Vagina (tissue), 2 donors: Measurements from ENCODE around the gene MPIG6B. TPM values are rescaled to one million over a fixed set of nuclear protein-coding genes. Genes with fewer than 3 reads are reported as not detected.

Source experiments
- DNase-seq, 2 donors: peaks; one replicate each; pipeline ENCODE4 v3.0.0-alpha.2; 2017; ENCODE audit errors: extremely low spot score in 2 of 2
- H3K27ac ChIP-seq: fragments of 200-600 bp; sonication (generic); one replicate; pipeline ENCODE4 v1.5.1; 2019
- H3K27me3 ChIP-seq: fragments of 200-600 bp; sonication (generic); one replicate; pipeline ENCODE4 v1.5.1; 2019
- H3K36me3 ChIP-seq, 2 donors: fragments of 200-600 bp; sonication (generic); one replicate each; pipeline ENCODE4 v1.5.1; 2017 to 2019
- H3K4me1 ChIP-seq: fragments of 200-600 bp; sonication (generic); one replicate; pipeline ENCODE4 v1.5.1; 2019
- H3K4me3 ChIP-seq, 2 donors: fragments of 200-600 bp; sonication (generic); 1 replicate in 1 of 2; 2 replicates in 1 of 2; pipeline ENCODE4 v1.5.1; 2016 to 2019
- H3K9me3 ChIP-seq: fragments of 200-600 bp; sonication (generic); one replicate; pipeline ENCODE4 v1.5.1; 2019
- CTCF ChIP-seq, 3 experiments: fragments of 450-650 bp in 2 of 3; fragments of 200-600 bp in 1 of 3; sonication (generic) in 1 of 3; IDR thresholded peaks; one replicate each; pipeline ENCODE4 v1.5.1; 2017 to 2019; ENCODE audit warnings: antibody characterized with exemption in 3 of 3, mild to moderate bottlenecking in 2 of 3, moderate library complexity in 2 of 3
- POLR2A ChIP-seq, 2 donors: fragments of 450-650 bp; IDR thresholded peaks; one replicate each; pipeline ENCODE4 v1.6.1; 2017; ENCODE audit warnings: antibody characterized with exemption in 2 of 2, mild to moderate bottlenecking in 2 of 2, moderate library complexity in 2 of 2
- POLR2AphosphoS5 ChIP-seq, 2 donors: sonication (generic); formaldehyde crosslinking; IDR thresholded peaks; one replicate each; pipeline ENCODE4 v1.9.0; 2017; ENCODE audit warnings: antibody characterized with exemption in 2 of 2, mild to moderate bottlenecking in 2 of 2, low read depth in 1 of 2; ENCODE audit not compliant: insufficient read depth in 1 of 2
- intact Hi-C: fragments of 100-400 bp; cut with DNase I; formaldehyde crosslinking; loops from one replicate; pipeline ENCODE4 v1.15.1; 2023
- microRNA-seq: library from miRNA; unstranded; fragments of <30 nt; microRNA quantifications from one replicate; pipeline ENCODE4, GENCODE V29; 2017; ENCODE audit warnings: borderline number of aligned reads, borderline replicate concordance
- small RNA-seq: library from RNA; depleted of rRNA; stranded (forward); fragments of <200 nt; gene quantifications from one replicate; pipeline ENCODE3, GENCODE V24; 2016
- total RNA-seq: library from RNA; depleted of rRNA; stranded (reverse); fragments of >200 nt; gene quantifications from one replicate; pipeline ENCODE4 v1.2.3, GENCODE V29; 2016

The MPIG6B gene
- total RNA-seq, 1 donor from 2014 or later: not detected

DNA sequence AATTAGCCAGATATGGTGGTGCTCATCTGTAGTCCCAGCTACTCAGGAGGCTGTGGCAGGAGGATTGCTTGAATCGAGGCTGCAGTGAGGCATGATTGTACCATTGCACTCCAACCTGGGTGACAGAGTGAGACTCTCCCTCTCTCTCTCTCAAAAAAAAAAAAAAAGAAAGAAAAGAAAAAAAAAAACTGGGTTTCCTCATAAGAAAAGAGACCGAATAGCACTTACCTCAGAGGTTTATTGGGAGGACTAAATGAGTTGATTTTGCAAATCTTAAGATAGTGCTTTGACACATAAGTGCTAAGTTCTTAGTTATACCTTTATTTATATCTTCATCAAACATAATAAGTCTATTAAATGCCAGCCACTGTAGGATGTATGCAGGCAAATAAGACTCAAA lies 47.7 kb downstream of the MPIG6B start:
- TF ChIP-seq CTCF (IDR thresholded peaks at IDR 0.05): no peak
- TF ChIP-seq POLR2A (IDR thresholded peaks at IDR 0.05): no peak
- TF ChIP-seq POLR2AphosphoS5 (IDR thresholded peaks at IDR 0.05; ENCODE audit: insufficient read depth in 1 of 2, low read depth in 1 of 2): no peak
- H3K27me3 ChIP-seq: no peaks in the 10 kb centered on the region
- no peaks in the 10 kb centered on the region for H3K36me3 ChIP-seq
- no peak overlapping the region for H3K4me3 ChIP-seq
- no peak for DNase-seq
- no peak overlapping the region for H3K27ac ChIP-seq
- H3K4me1 ChIP-seq: no peaks in the 10 kb centered on the region
- intact Hi-C loops: no loop called here
- no peaks in the 10 kb centered on the region for H3K9me3 ChIP-seq

DNA sequence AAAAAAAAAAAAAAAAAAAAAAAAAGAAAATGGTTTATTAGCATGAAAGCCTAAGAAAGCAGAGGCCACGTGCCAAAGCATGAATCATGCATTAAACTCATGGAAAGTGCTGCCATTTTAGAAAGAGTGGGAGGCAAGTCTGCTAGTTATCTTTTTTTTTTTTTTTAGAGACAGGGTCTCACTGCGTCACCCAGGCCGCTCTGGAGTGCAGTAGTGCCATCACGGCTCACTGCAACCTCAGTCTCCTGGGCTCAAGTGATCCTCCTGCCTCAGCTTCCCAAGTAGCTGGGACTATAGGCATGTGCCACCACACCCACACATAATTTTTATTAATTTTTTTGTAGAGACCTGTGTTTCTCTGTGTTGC lies 48.8 kb downstream of the MPIG6B start:
- no peak for DNase-seq
- H3K36me3 ChIP-seq: no peaks in the 10 kb centered on the region
- intact Hi-C loops: no loop called here

DNA sequence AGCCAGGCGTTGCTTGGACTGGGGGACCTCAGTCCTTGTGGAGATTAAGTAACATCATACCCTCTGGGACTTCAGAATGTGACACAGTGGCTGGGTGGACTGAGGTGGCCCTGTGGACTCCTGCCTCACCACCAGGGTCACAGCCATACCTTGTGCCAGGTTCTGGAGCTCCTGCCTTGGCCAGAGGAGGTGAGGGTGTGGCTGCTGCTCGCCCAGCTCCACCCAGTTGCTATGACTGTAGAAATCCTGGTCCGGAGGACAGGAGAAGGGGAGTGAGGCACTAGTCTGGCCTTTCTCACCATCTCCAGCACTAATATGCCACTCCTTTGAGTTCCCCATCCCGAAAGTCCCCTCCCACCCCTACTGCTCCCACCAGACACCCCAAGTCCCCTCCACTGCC lies 52.0 kb downstream of the MPIG6B start:
- no peaks in the 10 kb centered on the region for H3K27me3 ChIP-seq
- H3K4me3 ChIP-seq: no peak overlapping the region
- no peak for TF ChIP-seq POLR2A (IDR thresholded peaks at IDR 0.05)
- no peak for TF ChIP-seq POLR2AphosphoS5 (IDR thresholded peaks at IDR 0.05; ENCODE audit: insufficient read depth in 1 of 2, low read depth in 1 of 2)
- TF ChIP-seq CTCF (IDR thresholded peaks at IDR 0.05): no peak
- no peak overlapping the region for H3K27ac ChIP-seq
- peaks cover 0 to 15% of the 10 kb centered on the region in 2 donors for H3K36me3 ChIP-seq
- H3K4me1 ChIP-seq: peaks cover 11% of the 10 kb centered on the region
- DNase-seq: no peak
- no peaks in the 10 kb centered on the region for H3K9me3 ChIP-seq
- intact Hi-C loops: no loop called here

More for the DNA sequence above, 48.8 kb downstream of the MPIG6B start:
- Histone ChIP-seq H3K9me3 (no peaks in the 10 kb centered on the region), H3K27me3 (no peaks in the 10 kb centered on the region), H3K27ac (no peak overlapping the region), H3K4me3 (no peak overlapping the region), H3K4me1 (peaks cover 6% of the 10 kb centered on the region)
- TF ChIP-seq POLR2A (IDR thresholded peaks at IDR 0.05): no peak
- no peak for TF ChIP-seq CTCF (IDR thresholded peaks at IDR 0.05)
- no peak for TF ChIP-seq POLR2AphosphoS5 (IDR thresholded peaks at IDR 0.05; ENCODE audit: insufficient read depth in 1 of 2, low read depth in 1 of 2)

DNA sequence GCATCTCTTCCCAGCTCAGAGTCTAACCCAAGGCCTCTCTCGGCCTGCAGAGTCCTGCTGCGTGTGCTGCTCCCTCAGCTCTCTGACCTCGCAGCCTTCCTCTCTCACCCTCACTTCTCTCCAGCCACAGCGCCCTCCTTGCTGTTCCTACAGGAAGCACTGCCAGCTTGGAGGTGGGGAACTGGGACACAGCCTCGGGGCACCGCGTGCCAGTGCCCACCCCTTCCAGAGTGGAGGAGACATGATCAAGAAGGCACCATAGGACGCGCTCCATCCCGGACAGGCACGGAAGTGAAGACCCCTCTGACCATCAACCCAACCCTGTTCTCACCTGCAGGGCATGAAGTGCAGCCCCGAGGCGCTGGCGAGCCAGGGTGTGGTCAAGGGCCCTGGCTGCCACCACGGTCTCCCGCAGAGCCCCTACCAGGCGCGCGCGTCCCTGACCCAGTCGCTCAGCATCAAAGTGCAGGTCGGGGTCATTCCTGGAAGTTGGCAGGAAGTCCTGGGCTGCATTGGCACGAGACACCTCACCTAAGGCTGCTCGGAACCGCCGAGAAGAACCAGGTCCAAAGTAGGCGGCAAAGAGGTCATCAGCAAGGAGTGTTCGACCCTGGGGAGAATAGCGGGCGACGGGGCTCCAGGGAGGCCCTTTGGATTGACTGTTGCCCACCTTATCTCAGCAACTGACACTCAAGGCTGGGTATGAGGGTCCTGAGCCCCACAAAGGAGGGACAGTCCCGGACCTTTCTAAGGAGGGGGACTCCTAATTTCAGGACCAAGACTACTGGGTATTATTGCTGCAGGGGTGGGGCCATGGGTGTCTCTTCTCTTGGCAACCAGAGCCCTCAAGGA lies 52.7 kb downstream of the MPIG6B start:
- intact Hi-C loops: no loop called here
- no peak overlapping the region for H3K4me3 ChIP-seq
- H3K27ac ChIP-seq: no peak overlapping the region
- H3K4me1 ChIP-seq: peaks cover 11% of the 10 kb centered on the region
- peak in 1 of 2 donors; percentile 95 for DNase-seq
- H3K36me3 ChIP-seq: peaks cover 0 to 22% of the 10 kb centered on the region in 2 donors
- H3K27me3 ChIP-seq: no peaks in the 10 kb centered on the region
- H3K9me3 ChIP-seq: no peaks in the 10 kb centered on the region
- no peak for TF ChIP-seq POLR2AphosphoS5 (IDR thresholded peaks at IDR 0.05; ENCODE audit: insufficient read depth in 1 of 2, low read depth in 1 of 2)
- TF ChIP-seq CTCF (IDR thresholded peaks at IDR 0.05): no peak
- no peak for TF ChIP-seq POLR2A (IDR thresholded peaks at IDR 0.05)

Small RNAs within 50 kb of the gene (microRNA-seq; reads per million reads assigned to microRNA genes)
- gene MIR4646: not detected

Small RNAs within 50 kb of the gene (small RNA-seq; reads per million reads assigned to genes)
- gene LY6G6D (not detected), gene MIR4646 (not detected), gene MSH5-SAPCD1 (not detected), gene RNU6-850P (not detected), gene SAPCD1 (not detected)

Other genes with a start within 250 kb of the MPIG6B start
- 3.2 TPM for gene MICB, start 225.2 kb upstream of the MPIG6B start, total RNA-seq
- gene MCCD1, start 194.4 kb upstream of the MPIG6B start, total RNA-seq: not detected
- 299 TPM for gene DDX39B, start 181.4 kb upstream of the MPIG6B start, total RNA-seq
- gene ATP6V1G2, start 176.8 kb upstream of the MPIG6B start, total RNA-seq: 5.4 TPM
- gene NFKBIL1, start 175.8 kb upstream of the MPIG6B start, total RNA-seq: 14.2 TPM
- not detected for gene LTA, start 151.1 kb upstream of the MPIG6B start, total RNA-seq
- gene TNF, start 147.8 kb upstream of the MPIG6B start, total RNA-seq: not detected
- 5.4 TPM for gene LTB, start 140.9 kb upstream of the MPIG6B start, total RNA-seq
- not detected for gene LST1, start 137.1 kb upstream of the MPIG6B start, total RNA-seq
- not detected for gene NCR3, start 130.4 kb upstream of the MPIG6B start, total RNA-seq
- gene AIF1, start 108.1 kb upstream of the MPIG6B start, total RNA-seq: 25.0 TPM
- 74.6 TPM for gene PRRC2A, start 102.7 kb upstream of the MPIG6B start, total RNA-seq
- gene BAG6, start 70.7 kb upstream of the MPIG6B start, total RNA-seq: 139 TPM
- not detected for gene APOM, start 67.5 kb upstream of the MPIG6B start, total RNA-seq
- gene C6orf47, start 62.6 kb upstream of the MPIG6B start, total RNA-seq: 15.2 TPM
- 16.9 TPM for gene GPANK1, start 58.4 kb upstream of the MPIG6B start, total RNA-seq
- 219 TPM for gene CSNK2B, start 57.3 kb upstream of the MPIG6B start, total RNA-seq
- 7.4 TPM for gene LY6G5B, start 53.4 kb upstream of the MPIG6B start, total RNA-seq
- gene LY6G5C, start 42.3 kb upstream of the MPIG6B start, total RNA-seq: 1.7 TPM
- gene ABHD16A, start 20.0 kb upstream of the MPIG6B start, total RNA-seq: 53.0 TPM
- gene LY6G6F, start 16.5 kb upstream of the MPIG6B start, total RNA-seq: not detected
- not detected for gene LY6G6D, start 8.0 kb upstream of the MPIG6B start, total RNA-seq
- not detected for gene LY6G6C, start 1.6 kb upstream of the MPIG6B start, total RNA-seq
- gene DDAH2, start 5.9 kb downstream of the MPIG6B start, total RNA-seq: 108 TPM
- gene CLIC1, start 13.2 kb downstream of the MPIG6B start, total RNA-seq: 250 TPM
- gene MSH5, start 16.6 kb downstream of the MPIG6B start, total RNA-seq: 11.0 TPM
- gene SAPCD1, start 39.3 kb downstream of the MPIG6B start, total RNA-seq: not detected
- 0.74 TPM for gene VWA7, start 54.0 kb downstream of the MPIG6B start, total RNA-seq
- gene VARS1, start 72.4 kb downstream of the MPIG6B start, total RNA-seq: 39.8 TPM
- gene LSM2, start 83.6 kb downstream of the MPIG6B start, total RNA-seq: 51.6 TPM
- gene HSPA1L, start 91.9 kb downstream of the MPIG6B start, total RNA-seq: 0.98 TPM
- gene HSPA1A, start 92.2 kb downstream of the MPIG6B start, total RNA-seq: 345 TPM
- gene HSPA1B, start 104.4 kb downstream of the MPIG6B start, total RNA-seq: 466 TPM
- gene NEU1, start 139.4 kb downstream of the MPIG6B start, total RNA-seq: 26.0 TPM
- 5.9 TPM for gene SLC44A4, start 155.6 kb downstream of the MPIG6B start, total RNA-seq
- gene EHMT2, start 174.3 kb downstream of the MPIG6B start, total RNA-seq: 45.2 TPM
- 1.7 TPM for gene ZBTB12, start 178.7 kb downstream of the MPIG6B start, total RNA-seq
- 2.9 TPM for gene C2, start 204.3 kb downstream of the MPIG6B start, total RNA-seq
- 9.6 TPM for gene CFB, start 222.7 kb downstream of the MPIG6B start, total RNA-seq
- 100 TPM for gene NELFE, start 235.6 kb downstream of the MPIG6B start, total RNA-seq
- 35.4 TPM for gene SKIC2, start 235.8 kb downstream of the MPIG6B start, total RNA-seq
- gene DXO, start 248.8 kb downstream of the MPIG6B start, total RNA-seq: 15.5 TPM